H1 (cell line): ENCODE measurements around the gene CORO7.

Experiments used
- POLR2A ChIP-seq, 2 experiments: IDR thresholded peaks; 1 replicate in 1 of 2; 2 replicates in 1 of 2; pipeline ENCODE4 v1.6.1; 2011; ENCODE audit warnings: low read depth in 2 of 2, low read length in 2 of 2, mild to moderate bottlenecking in 2 of 2; ENCODE audit errors: control extremely low read depth in 1 of 2
- POLR2AphosphoS5 ChIP-seq: IDR thresholded peaks from 2 replicates; pipeline ENCODE4 v1.6.1; 2011; ENCODE audit warnings: low read depth, low read length
- YY1 ChIP-seq: IDR thresholded peaks from 2 replicates; pipeline ENCODE4 v1.6.1; 2011; ENCODE audit warnings: low read depth, mild to moderate bottlenecking, low read length
- TF ChIP-seq, protein P1 (sequence below): IDR thresholded peaks from 2 replicates; pipeline ENCODE4 v1.6.1; 2012; ENCODE audit warnings: low read length, inconsistent platforms

DNA sequence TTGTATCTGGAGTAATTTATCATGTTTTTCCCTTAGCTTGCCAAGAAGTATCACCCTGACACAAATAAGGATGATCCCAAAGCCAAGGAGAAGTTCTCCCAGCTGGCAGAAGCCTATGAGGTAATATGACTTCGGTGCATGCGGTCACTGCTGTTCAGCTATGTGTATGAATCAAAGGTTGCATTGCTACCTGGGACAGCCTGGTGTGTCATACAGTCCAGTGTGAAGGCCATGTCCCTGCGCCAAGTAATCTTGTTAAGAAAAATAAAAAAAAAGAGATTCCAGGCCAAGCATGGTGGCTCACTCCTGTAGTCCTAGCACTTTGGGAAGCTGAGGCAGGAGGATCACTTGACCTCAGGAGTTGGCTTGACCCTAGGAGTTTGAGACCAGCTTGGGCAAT, 21.0 kb upstream of the CORO7 start:
- TF ChIP-seq, protein P1, sequence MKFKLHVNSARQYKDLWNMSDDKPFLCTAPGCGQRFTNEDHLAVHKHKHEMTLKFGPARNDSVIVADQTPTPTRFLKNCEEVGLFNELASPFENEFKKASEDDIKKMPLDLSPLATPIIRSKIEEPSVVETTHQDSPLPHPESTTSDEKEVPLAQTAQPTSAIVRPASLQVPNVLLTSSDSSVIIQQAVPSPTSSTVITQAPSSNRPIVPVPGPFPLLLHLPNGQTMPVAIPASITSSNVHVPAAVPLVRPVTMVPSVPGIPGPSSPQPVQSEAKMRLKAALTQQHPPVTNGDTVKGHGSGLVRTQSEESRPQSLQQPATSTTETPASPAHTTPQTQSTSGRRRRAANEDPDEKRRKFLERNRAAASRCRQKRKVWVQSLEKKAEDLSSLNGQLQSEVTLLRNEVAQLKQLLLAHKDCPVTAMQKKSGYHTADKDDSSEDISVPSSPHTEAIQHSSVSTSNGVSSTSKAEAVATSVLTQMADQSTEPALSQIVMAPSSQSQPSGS: no peak
- no peak for TF ChIP-seq YY1
- no peak for TF ChIP-seq POLR2A (IDR thresholded peaks at IDR 0.05; ENCODE audit: control extremely low read depth in 1 of 2, low read depth in 2 of 2, low read length in 2 of 2)
- TF ChIP-seq POLR2AphosphoS5: no peak
